Measurements from ENCODE around the gene DLG4. TPM values are rescaled to one million over a fixed set of nuclear protein-coding genes. Genes with fewer than 3 reads are reported as not detected.
A peak's percentile ranks its signal among the peaks of the same experiment; 100 is the strongest.

Gene DLG4
- total RNA-seq, 2 donors from 2014 or later: 3.6 to 9.3 TPM

- peaks cover 45% of the 10 kb centered on the region for H3K4me1 ChIP-seq
- 0 to 1% methylated on average over 22 to 45 of the region's 45 CpGs for WGBS, 2 donors
- H3K27ac ChIP-seq: peak overlapping the region; percentile 50 to 76 (median 69)
These were observed 5.1 kb downstream of the DLG4 start for GRCh38 chr17:7214300-7215135.

GRCh38 chr17:7213895-7214299 lies 5.7 kb downstream of the DLG4 start:
- Histone ChIP-seq H3K4me1 (peaks cover 38% of the 10 kb centered on the region), H3K36me3 (replicated peaks in 1 of 2; ENCODE audit: insufficient read depth in 1 of 2, low read depth in 2 of 2) (no peaks in the 10 kb centered on the region), H3K4me3 (no peak overlapping the region), H3K27me3 (no peaks in the 10 kb centered on the region), H3K9me3 (no peaks in the 10 kb centered on the region), H3K27ac (peak overlapping the region in 3 of 4 donors; percentile 62 to 76 (median 76))
- DNase-seq (peak; percentile 82 to 93 (median 88)), ATAC-seq (peak; percentile 25)
- 2 to 3% methylated on average over 11 to 15 of the region's 15 CpGs for WGBS, 2 donors
- intact Hi-C loops (cut with DNase I): no loop called here
- TF ChIP-seq CTCF (IDR thresholded peaks at IDR 0.05): peak in 6 of 7 experiments; percentile 18 to 61 (median 42)
- no peak for TF ChIP-seq POLR2A (IDR thresholded peaks at IDR 0.05)

More at GRCh38 chr17:7214300-7215135, 5.1 kb downstream of the DLG4 start:
- peak; percentile 85 for ATAC-seq
- Histone ChIP-seq H3K27me3 (no peaks in the 10 kb centered on the region), H3K36me3 (replicated peaks in 1 of 2; ENCODE audit: insufficient read depth in 1 of 2, low read depth in 2 of 2) (no peaks in the 10 kb centered on the region), H3K9me3 (no peaks in the 10 kb centered on the region), H3K4me3 (peak overlapping the region; percentile 13 to 18)
- TF ChIP-seq CTCF (IDR thresholded peaks at IDR 0.05): peak in 5 of 7 experiments; percentile 37 to 56 (median 48)
- no peak for TF ChIP-seq POLR2A (IDR thresholded peaks at IDR 0.05)
- intact Hi-C loops (cut with DNase I): no loop called here
- peak; percentile 96 to 98 (median 96) for DNase-seq

- Histone ChIP-seq H3K4me3 (no peak overlapping the region), H3K27ac (no peak overlapping the region), H3K9me3 (no peaks in the 10 kb centered on the region), H3K4me1 (peaks cover 27% of the 10 kb centered on the region), H3K36me3 (replicated peaks in 1 of 2; ENCODE audit: insufficient read depth in 1 of 2, low read depth in 2 of 2) (no peaks in the 10 kb centered on the region), H3K27me3 (no peaks in the 10 kb centered on the region)
- TF ChIP-seq CTCF (IDR thresholded peaks at IDR 0.05) (no peak), POLR2A (IDR thresholded peaks at IDR 0.05) (no peak)
- DNase-seq: no peak
- 24 to 36% methylated on average over 23 to 31 of the region's 37 CpGs for WGBS, 2 donors
- intact Hi-C loops (cut with DNase I): no loop called here
- ATAC-seq: no peak
These were observed 8.0 kb downstream of the DLG4 start for GRCh38 chr17:7211491-7212273.

- intact Hi-C loops (cut with DNase I): loop anchor here (10.0 kb wide), 1 partner anchor 64 kb away; no protein-coding TSS in a partner anchor
- WGBS, 2 donors: 72 to 78% methylated on average over 9 of the region's 9 CpGs
These were observed 10.7 kb downstream of the DLG4 start for GRCh38 chr17:7208754-7209460.

More at GRCh38 chr17:7208754-7209460, 10.7 kb downstream of the DLG4 start:
- H3K36me3 ChIP-seq (replicated peaks in 1 of 2; ENCODE audit: insufficient read depth in 1 of 2, low read depth in 2 of 2): no peaks in the 10 kb centered on the region
- no peaks in the 10 kb centered on the region for H3K27me3 ChIP-seq
- peaks cover 13% of the 10 kb centered on the region for H3K4me1 ChIP-seq
- peak in 1 of 4 donors; percentile 10 for DNase-seq
- no peak overlapping the region for H3K4me3 ChIP-seq
- no peaks in the 10 kb centered on the region for H3K9me3 ChIP-seq
- ATAC-seq: no peak
- TF ChIP-seq POLR2A (IDR thresholded peaks at IDR 0.05): no peak
- no peak for TF ChIP-seq CTCF (IDR thresholded peaks at IDR 0.05)
- H3K27ac ChIP-seq: no peak overlapping the region

All from body of pancreas (tissue), 4 donors.